ENCODE results near the gene TTC5.
"Not testable (repeated sequence)": the region's sequence is repeated elsewhere in the genome, so short reads cannot be mapped to it uniquely, and the experiment has no call there.

Gene TTC5, protein sequence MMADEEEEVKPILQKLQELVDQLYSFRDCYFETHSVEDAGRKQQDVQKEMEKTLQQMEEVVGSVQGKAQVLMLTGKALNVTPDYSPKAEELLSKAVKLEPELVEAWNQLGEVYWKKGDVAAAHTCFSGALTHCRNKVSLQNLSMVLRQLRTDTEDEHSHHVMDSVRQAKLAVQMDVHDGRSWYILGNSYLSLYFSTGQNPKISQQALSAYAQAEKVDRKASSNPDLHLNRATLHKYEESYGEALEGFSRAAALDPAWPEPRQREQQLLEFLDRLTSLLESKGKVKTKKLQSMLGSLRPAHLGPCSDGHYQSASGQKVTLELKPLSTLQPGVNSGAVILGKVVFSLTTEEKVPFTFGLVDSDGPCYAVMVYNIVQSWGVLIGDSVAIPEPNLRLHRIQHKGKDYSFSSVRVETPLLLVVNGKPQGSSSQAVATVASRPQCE

DNA sequence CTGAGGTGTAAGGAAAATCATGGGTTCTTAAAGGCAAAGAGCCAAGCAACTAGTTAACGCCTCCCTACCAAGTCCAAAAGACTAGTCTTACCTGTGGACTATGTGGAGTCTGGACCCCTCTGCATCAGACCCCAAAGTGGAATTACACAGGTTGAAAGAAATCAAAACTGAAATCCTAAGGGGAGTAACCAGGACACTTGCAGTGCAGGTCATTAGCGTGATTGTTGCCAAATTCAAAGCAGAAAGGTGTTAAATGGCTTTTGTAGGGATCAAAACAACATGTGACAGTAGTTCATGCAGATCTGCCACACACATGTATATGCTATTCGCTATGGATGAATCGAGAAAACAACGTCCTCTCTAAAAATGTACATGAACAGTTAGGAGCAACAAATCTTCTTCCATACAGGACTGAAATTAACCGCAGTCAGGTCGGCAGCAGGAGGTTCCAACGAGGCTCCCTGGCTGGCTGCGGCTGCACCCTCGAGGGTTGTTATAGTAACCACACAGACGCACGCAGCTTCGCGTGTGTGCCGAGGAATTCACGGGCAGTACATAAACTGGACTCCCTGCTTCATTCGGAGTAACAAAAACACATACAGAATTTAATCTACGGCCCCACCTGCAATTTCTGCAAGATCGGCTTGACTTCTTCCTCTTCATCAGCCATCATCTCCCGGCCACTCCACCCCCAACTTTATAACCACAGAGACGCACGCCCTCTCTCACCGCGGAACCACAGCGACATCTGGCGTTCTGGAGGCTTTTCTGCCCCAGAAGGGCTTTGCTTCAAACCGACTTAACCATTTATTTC, at the start of gene TTC5:
Gene TTC5, minus strand, starts transcription at position 687 of the 814 bp plus-strand sequence. Its CDS starts 14 bp downstream, at position 673.
- peak; percentile 75 for DNase-seq

DNA sequence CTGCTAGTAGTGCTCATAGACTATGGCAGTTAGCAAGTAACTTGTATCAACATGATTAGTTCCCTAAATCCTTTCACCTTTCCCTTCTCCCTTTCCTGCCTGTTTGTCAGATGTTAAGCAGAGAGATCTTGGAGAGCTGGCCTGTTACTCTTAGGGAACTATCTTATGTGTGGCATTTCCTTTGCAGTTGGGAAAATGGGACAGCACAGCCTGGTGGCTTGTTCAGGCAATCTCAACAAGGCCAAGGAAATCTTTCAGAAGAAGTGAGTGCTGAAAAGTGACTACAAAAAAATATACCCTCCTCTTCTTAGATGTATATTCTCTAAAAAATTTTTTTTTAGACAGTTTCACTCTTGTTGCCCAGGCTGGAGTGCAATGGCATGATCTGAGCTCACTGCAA, 45.1 kb upstream of the TTC5 start:
- DNase-seq, result peak; percentile 19

DNA sequence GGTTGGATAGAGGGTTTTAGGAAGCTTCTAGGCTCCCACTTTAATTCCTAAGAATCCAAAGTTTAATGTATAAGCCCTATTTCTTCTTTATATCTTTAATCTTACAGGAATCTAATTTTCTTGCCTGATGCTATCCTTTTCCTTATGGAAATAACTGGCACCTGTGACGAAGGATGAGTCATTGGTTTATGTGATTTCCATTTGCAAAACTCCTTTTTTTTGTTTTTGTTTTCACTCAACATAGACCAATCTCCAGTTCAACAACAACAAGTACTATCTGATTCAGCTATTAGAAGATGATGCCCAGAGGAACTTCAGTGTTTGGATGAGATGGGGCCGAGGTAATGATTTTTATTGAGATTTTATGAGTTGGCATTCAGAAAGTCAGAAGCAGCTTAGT, 44.5 kb upstream of the TTC5 start:
- peak; percentile 47 for DNase-seq

GRCh38 chr14:20347747-20348146, 42.0 kb upstream of the TTC5 start:
- DNase-seq, result no peak

DNA sequence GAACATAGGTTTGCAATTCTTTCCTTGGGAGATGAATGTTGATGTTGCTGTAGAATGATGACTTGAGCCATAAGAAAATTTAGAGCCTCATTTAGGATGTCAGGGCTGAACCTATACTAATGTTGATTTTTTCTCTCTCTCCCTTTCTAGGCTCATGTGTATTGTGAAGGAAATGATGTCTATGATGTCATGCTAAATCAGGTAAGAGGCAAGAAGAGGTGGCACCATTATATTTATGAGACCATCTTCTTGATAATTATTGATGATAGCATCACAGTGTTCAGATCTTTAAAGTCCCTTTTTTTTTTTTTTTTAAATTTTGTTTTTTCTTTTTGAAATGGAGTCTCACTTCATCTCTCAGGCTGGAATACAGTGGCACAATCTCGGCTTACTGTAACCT, 41.0 kb upstream of the TTC5 start:
- DNase-seq, result no peak

GRCh38 chr14:20345366-20345765, 39.6 kb upstream of the TTC5 start:
- DNase-seq, result no peak

DNA sequence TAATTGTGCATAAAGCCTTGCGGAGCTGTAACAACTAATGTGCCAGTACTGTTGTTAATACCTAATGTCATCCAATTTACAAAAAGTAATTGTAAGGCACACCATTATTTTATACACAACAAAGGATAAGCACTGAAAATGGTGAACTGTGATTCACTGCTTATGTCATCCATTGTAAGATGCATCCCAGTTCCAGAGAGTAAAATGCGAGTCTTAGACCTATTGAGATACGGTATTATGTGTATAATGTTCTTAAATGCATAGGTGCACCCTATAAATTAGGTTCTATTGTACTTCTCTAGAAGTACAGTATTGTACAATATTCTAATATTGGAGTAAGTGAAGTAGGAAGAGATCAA, 38.1 kb upstream of the TTC5 start:
- peak; percentile 21 for DNase-seq

- peak; percentile 100 for DNase-seq
Observed at GRCh38 chr14:20343092-20343861, 37.5 kb upstream of the TTC5 start, which contains the start of gene PARP2. TSS of gene PARP2 (plus strand) at chr14:20343635. CDS start at chr14:20343642, 7 bp downstream.

GRCh38 chr14:20341646-20342045, 35.9 kb upstream of the TTC5 start:
- DNase-seq, result no peak

DNA sequence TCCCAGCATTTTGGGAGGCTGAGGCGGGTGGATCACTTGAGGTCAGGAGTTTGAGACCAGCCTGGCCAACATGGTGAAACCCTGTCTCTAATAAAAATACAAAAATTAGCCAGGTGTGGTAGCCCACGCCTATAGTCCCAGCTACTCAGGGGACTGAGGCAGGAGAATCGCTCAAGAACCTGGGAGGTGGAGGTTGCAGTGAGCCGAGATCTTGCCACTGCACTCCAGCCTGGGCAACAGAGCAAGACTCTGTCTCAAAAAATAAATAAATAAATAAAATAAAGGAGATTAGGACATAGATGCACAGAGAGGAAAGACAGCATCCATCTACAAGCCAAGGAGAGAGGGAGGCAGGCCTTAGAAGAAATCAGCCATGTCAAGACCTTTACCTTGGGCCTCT, 35.3 kb upstream of the TTC5 start:
- DNase-seq, result not testable (repeated sequence)

DNA sequence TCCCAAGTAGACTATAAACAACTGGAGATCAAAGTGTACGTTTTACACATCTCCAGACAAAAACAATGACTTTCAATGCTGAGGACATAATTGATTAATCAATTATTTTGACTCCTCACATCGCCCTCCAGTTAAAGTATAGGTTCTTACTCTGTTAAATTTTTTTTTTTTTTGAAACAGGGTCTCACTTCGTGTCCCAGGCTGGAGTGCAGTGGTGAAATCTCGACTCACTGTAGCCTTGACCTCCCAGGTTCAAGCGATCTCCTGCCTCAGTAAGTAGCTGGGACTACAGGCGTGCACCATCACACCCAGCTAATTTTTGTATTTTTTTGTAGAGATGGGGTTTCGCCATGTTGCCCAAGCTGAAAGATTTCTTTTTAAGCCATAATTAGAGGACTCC, 28.3 kb upstream of the TTC5 start:
- no peak for DNase-seq

GRCh38 chr14:20333494-20333841, 27.7 kb upstream of the TTC5 start:
- DNase-seq, result no peak

- peak; percentile 92 for DNase-seq
Observed at GRCh38 chr14:20332788-20333493, 27.2 kb upstream of the TTC5 start, which contains the start of gene CCNB1IP1. TSS of gene CCNB1IP1 (minus strand) at chr14:20333279. CDS start at chr14:20316523, 16,756 bp downstream.

DNA sequence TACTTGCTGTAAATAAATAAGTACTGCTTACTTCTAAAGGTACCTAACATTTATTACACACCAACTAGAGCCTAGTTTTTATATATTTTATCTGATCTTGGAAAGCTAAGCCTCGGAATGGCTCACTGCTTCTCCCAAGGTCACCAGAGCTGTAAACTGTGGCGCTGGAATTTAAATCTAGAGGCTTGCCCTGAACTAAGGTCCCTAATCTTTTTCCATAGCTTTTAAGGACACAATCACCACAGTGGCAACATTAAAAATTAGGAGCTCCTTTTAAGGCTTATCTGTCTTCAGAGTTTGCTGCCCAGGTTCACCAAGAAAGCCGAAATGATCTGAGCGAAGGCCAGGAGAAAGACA, 26.7 kb upstream of the TTC5 start:
- peak; percentile 14 for DNase-seq

DNA sequence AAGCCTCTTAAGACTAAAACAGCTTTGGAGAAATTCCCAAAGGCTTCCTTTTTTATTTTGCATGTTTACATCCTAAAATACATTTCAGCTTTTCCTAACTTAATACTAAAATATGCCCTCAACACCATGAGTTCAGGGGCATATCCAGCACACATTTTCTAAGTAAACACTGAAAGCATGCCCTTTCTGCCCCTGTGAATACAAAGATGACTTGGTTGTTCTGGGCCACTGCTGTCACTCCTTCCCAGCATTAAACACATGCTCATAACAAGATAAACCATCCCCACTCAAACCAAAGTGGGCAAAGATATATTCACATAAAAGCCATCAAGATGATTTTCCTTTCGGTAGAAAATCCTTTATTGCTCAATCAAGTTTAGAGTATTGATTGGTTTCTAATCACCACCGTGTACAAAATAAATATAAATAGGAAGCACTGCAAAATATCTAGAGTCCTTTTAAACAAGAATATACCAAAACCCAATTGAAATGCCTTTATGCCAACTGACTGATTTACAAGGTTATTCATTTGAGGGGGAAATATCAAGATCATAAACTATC, 25.4 kb upstream of the TTC5 start:
- no peak for DNase-seq

DNA sequence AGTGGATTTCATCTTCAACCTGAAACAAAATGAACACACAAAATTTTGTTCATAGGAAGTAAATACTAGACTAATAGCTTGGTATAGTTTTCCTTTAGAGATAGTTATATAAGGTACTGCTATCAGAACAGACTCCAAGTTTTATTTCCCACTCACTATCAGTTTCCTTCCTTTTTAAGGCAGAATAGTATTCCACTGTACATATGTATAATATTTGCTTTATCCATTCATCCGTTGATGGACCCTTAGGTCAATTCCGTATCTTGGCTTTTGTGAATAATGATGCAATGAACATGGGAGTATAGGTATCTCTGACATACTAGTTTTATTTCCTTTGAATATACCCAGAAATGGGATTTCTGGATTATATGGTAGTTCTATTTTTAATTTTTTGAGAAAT, 23.6 kb upstream of the TTC5 start:
- no peak for DNase-seq

- no peak for DNase-seq
Observed at GRCh38 chr14:20328705-20329104, 23.0 kb upstream of the TTC5 start.

DNA sequence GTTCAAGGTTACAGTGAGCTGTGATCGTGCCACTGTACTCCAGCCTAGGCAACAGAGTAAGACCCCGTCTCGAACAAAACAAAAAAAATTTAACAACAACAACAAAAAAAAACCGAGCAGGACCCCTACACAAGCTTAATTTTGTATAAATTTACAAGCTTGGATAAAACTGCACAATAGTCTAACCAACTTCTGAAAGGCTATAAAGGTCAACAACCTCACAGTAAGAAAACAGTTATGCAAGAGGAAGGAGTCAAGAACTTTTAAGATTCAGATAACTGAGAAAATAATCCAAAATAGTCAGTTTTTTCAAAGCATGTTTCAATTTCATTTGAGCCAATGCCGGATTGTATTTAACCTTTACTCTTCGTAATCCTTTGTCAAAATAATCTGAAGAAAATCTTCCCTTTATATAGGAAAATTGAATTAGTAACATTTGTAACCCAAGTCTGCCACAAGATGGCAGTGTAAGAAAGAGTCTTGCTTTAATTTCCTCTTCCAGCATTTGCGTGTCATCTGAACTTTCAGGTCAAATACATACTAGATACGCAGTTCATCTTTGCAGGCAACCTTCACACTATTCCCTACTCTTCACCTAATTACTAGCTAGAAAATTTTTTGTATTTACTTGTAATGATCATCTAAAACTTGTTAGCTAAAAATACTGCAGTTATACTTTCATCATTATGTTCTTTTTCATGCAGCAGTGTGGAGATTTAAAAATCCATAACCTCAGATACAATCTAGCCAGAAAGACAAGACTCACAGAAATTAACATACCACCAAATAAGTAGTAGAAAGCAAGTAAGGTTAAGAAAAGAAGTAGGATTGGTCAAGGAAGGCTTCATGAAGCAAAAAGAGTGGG, 21.5 kb upstream of the TTC5 start:
- peak; percentile 67 for DNase-seq

DNA sequence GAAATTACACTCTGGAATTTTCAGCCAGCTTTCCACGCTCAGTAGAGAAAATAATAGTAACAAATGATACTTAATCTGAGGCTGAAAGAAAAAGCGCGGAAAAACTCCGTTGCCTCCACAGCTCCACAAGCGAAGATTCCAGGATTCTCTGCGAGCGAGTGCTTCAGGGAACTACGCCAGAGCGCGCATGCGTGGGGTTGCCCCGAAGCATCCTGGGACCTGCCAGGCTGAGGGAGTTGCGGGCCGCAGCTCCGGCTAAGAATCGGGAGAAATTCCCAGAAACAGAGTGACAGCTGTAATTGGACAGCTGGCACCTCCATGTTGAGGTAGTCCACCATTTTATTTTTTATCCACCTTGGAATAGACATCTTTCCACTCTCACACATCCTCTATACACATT, 12.0 kb upstream of the TTC5 start:
- no peak for DNase-seq

GRCh38 chr14:20314026-20314425, 8.3 kb upstream of the TTC5 start:
- DNase-seq, result no peak

- DNase-seq, result no peak
Observed at GRCh38 chr14:20306079-20306423, 300 bp upstream of the TTC5 start.

Data from HCEC 1CT (cell line).